BJ (cell line): ENCODE results near the gene TLE7. TPM values are rescaled to one million over a fixed set of nuclear protein-coding genes. Genes with fewer than 3 reads are reported as not detected.

Source experiments
- CTCF ChIA-PET: fragments of 350-600 bp; formaldehyde crosslinking; extraction: SDS; loops from one replicate; lab custom pipeline; 2021; ENCODE audit warnings: antibody characterized with exemption, inconsistent platforms; lab: Yijun Ruan, JAX
- POLR2A ChIA-PET: fragments of 300-600 bp; sonication (Branson Sonifier 250); formaldehyde crosslinking; extraction: SDS; loops from one replicate; lab custom pipeline; 2021; ENCODE audit warnings: antibody characterized with exemption; lab: Charles Lee
- DNase-seq: peaks from one replicate; pipeline ENCODE4 v3.0.0-alpha.2; 2011; ENCODE audit warnings: low read depth
- H3K27me3 ChIP-seq: 2 replicates; pipeline ENCODE4 v1.6.0; 2011; ENCODE audit warnings: low read length; ENCODE audit not compliant: control insufficient read depth, insufficient read depth
- H3K36me3 ChIP-seq: 2 replicates; pipeline ENCODE4 v1.5.1; 2011; ENCODE audit warnings: low read length; ENCODE audit not compliant: control insufficient read depth, insufficient read depth
- H3K4me3 ChIP-seq: 2 replicates; pipeline ENCODE4 v1.5.1; 2011; ENCODE audit warnings: low read depth, mild to moderate bottlenecking, control low read depth, low read length
- CTCF ChIP-seq: IDR thresholded peaks from 2 replicates; pipeline ENCODE4 v1.5.1; 2011; ENCODE audit warnings: low read depth, mild to moderate bottlenecking, control low read depth, inconsistent platforms, low read length, moderate library complexity; ENCODE audit not compliant: insufficient read depth
- polyA plus RNA-seq: library from polyadenylated mRNA; depleted of rRNA; stranded (reverse); fragments of >200 nt; gene quantifications from 2 replicates; pipeline ENCODE4 v1.2.3, GENCODE V29; 2011

Gene TLE7
- polyA plus RNA-seq, 1 experiment: not detected

GRCh38 chr16:71406316-71406715 lies 35.5 kb downstream of the TLE7 start:
- Histone ChIP-seq H3K27me3 (peaks cover 6% of the 10 kb centered on the region), H3K4me3 (no peak overlapping the region), H3K36me3 (no peaks in the 10 kb centered on the region)
- DNase-seq: no peak
- ChIA-PET POLR2A (no interaction called here), CTCF (interaction anchor here (8.6 kb wide), 1 partner anchor 93 kb away, joined by 170 read pairs; no protein-coding TSS in a partner anchor)
- no peak for TF ChIP-seq CTCF

DNA sequence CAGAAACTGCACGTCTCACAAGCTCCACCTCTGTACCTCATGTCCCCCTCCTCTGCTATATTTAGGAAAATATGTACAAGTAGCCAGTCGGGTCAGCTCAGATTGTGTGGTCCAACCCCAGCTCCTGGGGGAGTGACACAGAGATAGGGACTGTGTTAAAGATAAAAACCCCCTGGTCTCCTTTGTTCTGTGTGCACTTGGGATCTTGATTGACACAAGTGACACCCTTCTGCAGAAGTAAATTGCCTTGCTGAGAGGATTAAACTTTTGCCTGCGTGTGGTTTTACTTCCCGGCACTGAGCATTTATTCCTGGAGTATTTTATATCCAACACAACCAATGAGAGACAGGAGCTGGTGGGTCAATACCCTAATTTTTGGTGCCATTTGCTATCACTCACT lies 37.5 kb downstream of the TLE7 start:
- ChIA-PET POLR2A (no interaction called here), CTCF (interaction anchor here (2.1 kb wide), 1 partner anchor 8 kb away, joined by 14 read pairs; no protein-coding TSS in a partner anchor)
- no peak for DNase-seq
- H3K27me3 ChIP-seq: peaks cover 4% of the 10 kb centered on the region
- TF ChIP-seq CTCF: no peak
- H3K4me3 ChIP-seq: no peak overlapping the region
- no peaks in the 10 kb centered on the region for H3K36me3 ChIP-seq

DNA sequence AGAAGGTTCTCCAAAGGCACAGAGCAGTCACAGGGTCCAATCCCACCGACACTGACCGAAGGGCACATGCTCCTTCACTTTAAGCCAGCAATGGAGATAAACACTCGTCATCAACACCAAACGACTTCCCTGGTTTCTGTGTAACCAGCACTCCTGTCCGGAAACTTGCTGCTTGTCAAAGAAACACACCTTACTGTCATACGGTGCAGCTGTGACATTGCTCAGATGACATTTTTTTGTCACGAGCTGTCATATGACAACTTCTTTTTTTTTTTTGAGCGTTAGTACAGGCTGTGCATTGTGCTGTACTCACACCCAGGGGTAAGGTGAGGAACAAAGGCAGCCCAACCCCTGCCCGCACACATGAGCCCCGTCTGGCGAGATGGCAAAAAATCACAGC lies 39.2 kb downstream of the TLE7 start:
- no peak for TF ChIP-seq CTCF
- no peak for DNase-seq
- no peak overlapping the region for H3K4me3 ChIP-seq
- peaks cover 4% of the 10 kb centered on the region for H3K27me3 ChIP-seq
- ChIA-PET POLR2A (no interaction called here), CTCF (interaction anchor here (2.1 kb wide), 1 partner anchor 10 kb away, joined by 14 read pairs; no protein-coding TSS in a partner anchor)
- no peaks in the 10 kb centered on the region for H3K36me3 ChIP-seq

DNA sequence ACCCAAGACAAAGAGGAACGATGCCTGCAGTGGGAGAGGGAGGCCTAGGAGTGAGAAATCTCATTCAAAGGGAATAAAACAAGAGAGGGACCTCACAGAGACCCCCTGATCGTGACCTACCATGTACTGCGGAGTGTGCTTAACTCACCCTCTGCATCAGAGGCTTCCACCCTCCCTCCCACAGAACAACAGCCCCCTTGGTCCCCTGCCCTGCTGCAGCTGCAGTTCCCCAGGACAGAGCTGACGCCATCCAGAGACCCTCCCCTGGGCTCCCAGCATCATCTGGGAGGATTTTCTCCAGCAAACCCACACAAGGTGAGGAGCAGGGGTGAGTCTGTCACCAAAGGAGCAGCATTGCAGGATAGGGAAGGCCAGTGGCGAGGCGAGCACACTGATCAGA lies 39.8 kb downstream of the TLE7 start:
- POLR2A ChIA-PET: no interaction called here
- no peak for DNase-seq
- TF ChIP-seq CTCF: no peak
- CTCF ChIA-PET: interaction anchor here (0.8 kb wide), 1 partner anchor 11 kb away, joined by 4 read pairs; no protein-coding TSS in a partner anchor
- no peak overlapping the region for H3K4me3 ChIP-seq
- H3K36me3 ChIP-seq: no peaks in the 10 kb centered on the region
- H3K27me3 ChIP-seq: peaks cover 4% of the 10 kb centered on the region

DNA sequence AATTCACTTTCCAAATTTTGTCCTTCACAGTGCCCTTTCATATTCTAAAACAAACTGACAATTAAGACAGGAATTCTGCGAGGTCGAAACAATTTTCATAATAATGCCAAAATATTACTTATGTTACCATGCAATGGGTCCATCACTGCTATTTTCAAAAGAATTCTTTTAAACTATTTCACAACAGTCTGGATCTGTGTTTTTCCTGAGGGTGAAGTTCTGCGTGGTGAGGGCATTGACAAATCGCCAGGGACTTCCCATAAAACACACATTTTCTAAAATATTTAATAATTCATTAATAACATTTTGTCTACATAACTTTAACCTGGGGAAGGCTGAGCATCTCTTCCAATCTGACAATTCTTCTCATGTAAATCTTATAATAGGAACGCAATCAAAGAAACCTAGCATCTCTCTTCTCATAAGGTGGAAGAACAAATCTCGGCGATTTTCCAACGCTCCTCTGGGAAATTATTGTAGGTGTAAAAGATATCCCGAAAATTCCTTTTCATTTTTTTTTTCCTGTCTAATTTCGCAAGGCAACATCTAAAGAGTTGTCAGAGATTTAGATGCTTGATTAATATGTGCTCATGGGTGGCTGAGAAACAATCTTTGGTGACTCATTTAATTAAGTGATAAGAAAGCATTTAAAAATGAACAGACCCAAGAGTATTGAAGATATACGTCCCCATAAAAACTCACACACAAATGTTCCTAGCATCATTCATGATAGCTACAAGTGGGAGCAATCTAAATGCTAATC lies 41.9 kb downstream of the TLE7 start:
- DNase-seq: no peak
- no peak for TF ChIP-seq CTCF
- peaks cover 4% of the 10 kb centered on the region for H3K27me3 ChIP-seq
- H3K36me3 ChIP-seq: no peaks in the 10 kb centered on the region
- CTCF ChIA-PET: interaction anchor here (0.7 kb wide), 1 partner anchor 13 kb away, joined by 3 read pairs; no protein-coding TSS in a partner anchor
- H3K4me3 ChIP-seq: no peak overlapping the region
- POLR2A ChIA-PET: no interaction called here
